NOMO-1 treated with dmso at 0.1 percent for 144 hours (cell line): ENCODE data around the gene SRD5A2.

Experiments
- DNase-seq: peaks from one replicate; lab custom pipeline; 2025; ENCODE audit not compliant: unreplicated experiment; lab: John Stamatoyannopoulos, UW

Gene SRD5A2

DNA sequence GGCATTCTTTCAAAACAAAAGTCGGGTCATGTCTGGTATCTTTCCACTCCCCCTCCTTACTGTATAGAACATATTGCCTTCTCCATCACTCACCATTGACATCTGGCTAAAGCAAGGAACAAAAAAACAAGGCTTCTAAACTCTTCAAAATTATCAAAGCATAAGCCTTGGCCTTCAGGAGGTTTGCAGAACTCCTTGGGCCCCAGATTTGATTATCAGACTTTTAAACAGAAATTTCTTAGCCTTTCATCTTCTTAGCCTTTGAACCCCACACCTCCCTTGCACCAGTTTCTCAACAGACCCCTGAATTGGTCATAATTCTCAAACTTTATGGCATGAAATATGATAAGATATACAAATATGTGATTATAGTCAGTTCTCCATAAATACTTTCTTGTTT, 106.4 kb downstream of the SRD5A2 start:
- no peak for DNase-seq
